Thoracic aorta (tissue), 2 donors: ENCODE results near the gene ZNF773. TPM values are rescaled to one million over a fixed set of nuclear protein-coding genes. Genes with fewer than 3 reads are reported as not detected.
A peak's percentile ranks its signal among the peaks of the same experiment; 100 is the strongest.
"Not testable (repeated sequence)": the region's sequence is repeated elsewhere in the genome, so short reads cannot be mapped to it uniquely, and the experiment has no call there.

Experiments used
- ATAC-seq: fragments of 150-250 bp; one replicate; pipeline ENCODE4 v1.8.0; 2017; ENCODE audit warnings: low read depth; ENCODE audit not compliant: insufficient number of reproducible peaks, low FRiP score
- DNase-seq: peaks from one replicate; pipeline ENCODE4 v3.0.0-alpha.2; 2020; ENCODE audit warnings: low spot score
- H3K27ac ChIP-seq, 2 donors: fragments of 200-600 bp; sonication (generic); 1 replicate in 1 of 2; 2 replicates in 1 of 2; pipeline ENCODE4 v1.5.1; 2016; ENCODE audit warnings: mild to moderate bottlenecking in 2 of 2, moderate library complexity in 2 of 2
- H3K27me3 ChIP-seq: fragments of 200-600 bp; sonication (generic); replicated peaks from 2 replicates; pipeline ENCODE4 v1.6.0; 2016; ENCODE audit warnings: mild to moderate bottlenecking; ENCODE audit not compliant: insufficient read depth
- H3K36me3 ChIP-seq: fragments of 200-600 bp; sonication (generic); one replicate; pipeline ENCODE4 v1.5.1; 2016
- H3K4me1 ChIP-seq, 2 donors: fragments of 200-600 bp; sonication (generic); 1 replicate in 1 of 2; 2 replicates in 1 of 2; pipeline versions ENCODE4 v1.5.1 to v1.6.0; 2016; ENCODE audit warnings: low read depth in 2 of 2, mild to moderate bottlenecking in 1 of 2; ENCODE audit not compliant: control insufficient read depth in 1 of 2
- H3K4me3 ChIP-seq: fragments of 200-600 bp; sonication (generic); 2 replicates; pipeline ENCODE4 v1.5.1; 2016; ENCODE audit warnings: mild to moderate bottlenecking
- H3K9me3 ChIP-seq: fragments of 200-600 bp; sonication (generic); 2 replicates; pipeline ENCODE4 v1.5.1; 2016
- CTCF ChIP-seq: fragments of 200-600 bp; sonication (generic); IDR thresholded peaks from one replicate; pipeline ENCODE4 v1.5.1; 2019; ENCODE audit warnings: antibody characterized with exemption
- total RNA-seq, 2 donors: library from RNA; depleted of rRNA; stranded (reverse); fragments of >200 nt; gene quantifications; one replicate each; pipeline versions ENCODE4 v1.1.0 to v1.2.3, GENCODE V29; 2016

Gene ZNF773
- total RNA-seq, 2 donors from 2014 or later: 4.3 to 9.5 TPM

DNA sequence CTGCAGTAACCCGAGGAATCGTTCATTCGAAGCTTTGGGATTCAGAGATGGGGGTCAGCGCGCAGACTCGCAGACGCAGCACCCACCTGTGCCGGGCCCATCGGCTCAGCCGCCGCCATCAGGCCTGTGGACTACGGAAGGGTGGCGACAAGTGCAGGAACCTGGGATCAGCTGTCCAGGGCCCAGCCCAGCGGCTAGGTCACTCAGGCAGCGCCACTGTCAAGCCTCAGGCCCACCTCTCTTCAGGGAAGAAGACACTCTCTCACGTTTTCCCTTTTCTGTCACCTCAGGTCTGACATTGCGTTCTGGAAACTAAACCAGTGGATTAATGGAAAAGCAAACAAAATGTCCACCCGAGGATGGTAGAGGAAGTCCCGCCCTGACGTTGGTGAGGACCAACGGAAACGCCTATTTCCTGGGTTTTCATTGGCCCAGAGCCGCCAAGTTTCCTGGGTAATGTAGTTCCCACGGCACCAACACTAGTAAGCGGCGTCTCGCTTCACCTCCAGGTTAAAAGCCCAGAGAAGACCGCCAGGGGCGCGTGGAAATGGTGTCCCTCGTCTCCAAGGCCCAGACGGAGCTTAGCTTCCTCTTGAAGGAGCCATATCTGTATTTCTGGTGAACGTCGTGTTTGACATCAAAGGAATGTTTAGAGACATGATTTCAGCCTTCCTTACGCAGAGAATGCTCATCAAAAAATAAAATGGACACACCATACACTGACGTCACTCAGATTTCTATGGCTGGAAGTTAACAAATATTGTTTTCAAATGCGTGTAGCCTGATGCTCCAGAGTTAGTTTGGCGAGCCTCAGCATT, 22.3 kb upstream of the ZNF773 start, which contains the start of gene ZNF772:
Gene ZNF772 (minus strand): TSS at position 376 of the 818 bp plus-strand sequence. CDS start 257 bp downstream, at position 119.
- Histone ChIP-seq H3K9me3 (peaks cover 48% of the 10 kb centered on the region), H3K4me3 (peak within 1 kb of the TSS; percentile 73), H3K27me3 (no peaks in the 10 kb centered on the region), H3K27ac (peak within 1 kb of the TSS; percentile 13 to 20), H3K36me3 (peaks cover 25% of the 10 kb centered on the region), H3K4me1 (no peaks in the 10 kb centered on the region)
- ATAC-seq: peak; percentile 61
- peak; percentile 59 for DNase-seq
- peak; percentile 55 for TF ChIP-seq CTCF

- peak within 1 kb of the TSS; percentile 89 for H3K4me3 ChIP-seq
- not testable (repeated sequence) for H3K4me1 ChIP-seq, H3K27me3 ChIP-seq, H3K9me3 ChIP-seq
- peak within 1 kb of the TSS in 1 of 2 donors; percentile 37 for H3K27ac ChIP-seq
- ATAC-seq (peak; percentile 83), DNase-seq (peak; percentile 54)
- H3K36me3 ChIP-seq: peaks cover 25% of the 10 kb centered on the region
These were observed 12.1 kb upstream of the ZNF773 start, which contains the start of gene ZNF419 for GRCh38 chr19:57487477-57488298. TSS of gene ZNF419 (plus strand) at chr19:57487750. CDS start at chr19:57487951, 201 bp downstream.

GRCh38 chr19:57488299-57488644, 11.5 kb upstream of the ZNF773 start:
- Histone ChIP-seq H3K4me3 (peak overlapping the region; percentile 89), H3K9me3 (peaks cover 15% of the 10 kb centered on the region), H3K36me3 (peaks cover 31% of the 10 kb centered on the region)
- not testable (repeated sequence) for H3K27me3 ChIP-seq, H3K4me1 ChIP-seq, ATAC-seq, H3K27ac ChIP-seq, DNase-seq

- not testable (repeated sequence) for H3K27ac ChIP-seq, DNase-seq, H3K27me3 ChIP-seq, H3K4me1 ChIP-seq, ATAC-seq
- Histone ChIP-seq H3K9me3 (peaks cover 36% of the 10 kb centered on the region), H3K4me3 (peak overlapping the region; percentile 84), H3K36me3 (peaks cover 12% of the 10 kb centered on the region)
These were observed 432 bp upstream of the ZNF773 start for GRCh38 chr19:57499332-57499679.

GRCh38 chr19:57500400-57500799, 662 bp downstream of the ZNF773 start:
- H3K4me1 ChIP-seq, DNase-seq, H3K27me3 ChIP-seq, ATAC-seq, H3K27ac ChIP-seq: not testable (repeated sequence)
- Histone ChIP-seq H3K9me3 (peaks cover 26% of the 10 kb centered on the region), H3K4me3 (peak overlapping the region; percentile 84), H3K36me3 (peaks cover 22% of the 10 kb centered on the region)

GRCh38 chr19:57506163-57506562, 6.4 kb downstream of the ZNF773 start:
- Histone ChIP-seq H3K4me3 (no peak overlapping the region), H3K27me3 (no peaks in the 10 kb centered on the region), H3K36me3 (peaks cover 44% of the 10 kb centered on the region), H3K4me1 (peaks cover 0 to 2% of the 10 kb centered on the region in 2 donors), H3K27ac (no peak overlapping the region), H3K9me3 (peaks cover 42% of the 10 kb centered on the region)
- no peak for DNase-seq
- no peak for TF ChIP-seq CTCF
- ATAC-seq: no peak

DNA sequence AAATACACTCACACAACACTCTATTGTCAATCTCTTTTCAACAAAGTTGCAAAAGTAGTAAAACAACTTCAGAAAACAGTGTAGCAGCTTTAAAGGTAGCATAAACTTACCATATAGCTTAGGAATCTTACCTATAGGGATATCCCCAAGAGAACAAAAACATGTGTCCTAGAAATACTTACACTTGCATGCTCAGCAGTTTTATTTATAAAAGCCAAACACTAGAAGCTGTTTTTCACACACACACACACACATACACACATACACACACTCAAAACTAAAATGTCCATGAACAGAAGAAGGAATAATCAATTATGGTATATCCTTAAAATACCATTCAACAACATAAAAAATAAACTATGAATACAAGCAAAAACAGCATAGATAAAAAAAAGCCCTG, 11.7 kb downstream of the ZNF773 start:
- DNase-seq (no peak), ATAC-seq (no peak)
- Histone ChIP-seq H3K36me3 (peaks cover 32% of the 10 kb centered on the region), H3K4me3 (no peak overlapping the region), H3K27ac (no peak overlapping the region), H3K9me3 (peaks cover 60% of the 10 kb centered on the region), H3K27me3 (no peaks in the 10 kb centered on the region), H3K4me1 (no peaks in the 10 kb centered on the region)
- no peak for TF ChIP-seq CTCF
